Measurements from ENCODE around the gene NBEA.

The NBEA gene

GRCh38 chr13:35681685-35682084, 739.6 kb downstream of the NBEA start:
- no peak for DNase-seq (ENCODE audit: low read depth)
- no peak overlapping the region for H3K4me3 ChIP-seq (ENCODE audit: low read depth, low read length)
- in situ Hi-C loops (cut with HindIII; ENCODE audit: low sequenced_read_pairs): no loop called here
- TF ChIP-seq, protein P1, sequence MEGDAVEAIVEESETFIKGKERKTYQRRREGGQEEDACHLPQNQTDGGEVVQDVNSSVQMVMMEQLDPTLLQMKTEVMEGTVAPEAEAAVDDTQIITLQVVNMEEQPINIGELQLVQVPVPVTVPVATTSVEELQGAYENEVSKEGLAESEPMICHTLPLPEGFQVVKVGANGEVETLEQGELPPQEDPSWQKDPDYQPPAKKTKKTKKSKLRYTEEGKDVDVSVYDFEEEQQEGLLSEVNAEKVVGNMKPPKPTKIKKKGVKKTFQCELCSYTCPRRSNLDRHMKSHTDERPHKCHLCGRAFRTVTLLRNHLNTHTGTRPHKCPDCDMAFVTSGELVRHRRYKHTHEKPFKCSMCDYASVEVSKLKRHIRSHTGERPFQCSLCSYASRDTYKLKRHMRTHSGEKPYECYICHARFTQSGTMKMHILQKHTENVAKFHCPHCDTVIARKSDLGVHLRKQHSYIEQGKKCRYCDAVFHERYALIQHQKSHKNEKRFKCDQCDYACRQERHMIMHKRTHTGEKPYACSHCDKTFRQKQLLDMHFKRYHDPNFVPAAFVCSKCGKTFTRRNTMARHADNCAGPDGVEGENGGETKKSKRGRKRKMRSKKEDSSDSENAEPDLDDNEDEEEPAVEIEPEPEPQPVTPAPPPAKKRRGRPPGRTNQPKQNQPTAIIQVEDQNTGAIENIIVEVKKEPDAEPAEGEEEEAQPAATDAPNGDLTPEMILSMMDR (IDR thresholded peaks at IDR 0.05; ENCODE audit: low read depth, low read length, missing control alignments): no peak

- DNase-seq (ENCODE audit: low read depth): no peak
- H3K4me3 ChIP-seq (ENCODE audit: low read depth, low read length): no peak overlapping the region
- in situ Hi-C loops (cut with HindIII; ENCODE audit: low sequenced_read_pairs): no loop called here
- TF ChIP-seq, protein P1 (IDR thresholded peaks at IDR 0.05; ENCODE audit: low read depth, low read length, missing control alignments): no peak
Observed at GRCh38 chr13:35684432-35684831, 742.4 kb downstream of the NBEA start.

- in situ Hi-C loops (cut with HindIII; ENCODE audit: low sequenced_read_pairs): no loop called here
- no peak for DNase-seq (ENCODE audit: low read depth)
- TF ChIP-seq, protein P1 (IDR thresholded peaks at IDR 0.05; ENCODE audit: low read depth, low read length, missing control alignments): no peak
- no peak overlapping the region for H3K4me3 ChIP-seq (ENCODE audit: low read depth, low read length)
Observed at GRCh38 chr13:35687336-35687735, 745.3 kb downstream of the NBEA start.

- no peak for DNase-seq (ENCODE audit: low read depth)
- in situ Hi-C loops (cut with HindIII; ENCODE audit: low sequenced_read_pairs): no loop called here
- H3K4me3 ChIP-seq (ENCODE audit: low read depth, low read length): no peak overlapping the region
- TF ChIP-seq, protein P1 (IDR thresholded peaks at IDR 0.05; ENCODE audit: low read depth, low read length, missing control alignments): no peak
Observed at GRCh38 chr13:35690581-35691207, 748.6 kb downstream of the NBEA start.

- H3K4me3 ChIP-seq (ENCODE audit: low read depth, low read length): no peak overlapping the region
- TF ChIP-seq, protein P1 (IDR thresholded peaks at IDR 0.05; ENCODE audit: low read depth, low read length, missing control alignments): no peak
- in situ Hi-C loops (cut with HindIII; ENCODE audit: low sequenced_read_pairs): no loop called here
- no peak for DNase-seq (ENCODE audit: low read depth)
Observed at GRCh38 chr13:35693134-35693784, 751.2 kb downstream of the NBEA start.

DNA sequence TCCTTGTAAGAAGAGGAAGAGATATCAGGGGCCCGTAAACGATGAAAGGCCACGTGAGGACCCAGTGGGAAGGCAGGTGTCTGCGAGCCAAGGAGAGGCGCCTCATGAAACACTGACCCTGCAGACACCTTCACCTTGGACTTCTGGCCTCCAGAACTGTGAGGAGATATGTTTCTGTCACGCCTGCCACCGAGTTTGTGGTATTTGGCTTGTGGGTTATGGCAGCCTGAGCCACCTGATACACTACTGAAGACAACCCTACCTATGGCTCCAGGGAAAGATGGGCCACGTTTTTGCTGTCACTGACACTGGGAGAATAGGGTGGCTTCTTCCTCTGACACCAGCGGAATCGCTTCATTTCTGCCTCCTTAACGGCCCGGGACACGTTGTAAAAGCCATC, 752.0 kb downstream of the NBEA start:
- no peak for DNase-seq (ENCODE audit: low read depth)
- in situ Hi-C loops (cut with HindIII; ENCODE audit: low sequenced_read_pairs): no loop called here
- TF ChIP-seq, protein P1 (IDR thresholded peaks at IDR 0.05; ENCODE audit: low read depth, low read length, missing control alignments): no peak
- H3K4me3 ChIP-seq (ENCODE audit: low read depth, low read length): no peak overlapping the region
